ENCODE measurements around the gene NID1. TPM values are rescaled to one million over a fixed set of nuclear protein-coding genes. Genes with fewer than 3 reads are reported as not detected.

NID1 gene
- total RNA-seq, 1 donor from 2014 or later: 45.0 TPM

DNA sequence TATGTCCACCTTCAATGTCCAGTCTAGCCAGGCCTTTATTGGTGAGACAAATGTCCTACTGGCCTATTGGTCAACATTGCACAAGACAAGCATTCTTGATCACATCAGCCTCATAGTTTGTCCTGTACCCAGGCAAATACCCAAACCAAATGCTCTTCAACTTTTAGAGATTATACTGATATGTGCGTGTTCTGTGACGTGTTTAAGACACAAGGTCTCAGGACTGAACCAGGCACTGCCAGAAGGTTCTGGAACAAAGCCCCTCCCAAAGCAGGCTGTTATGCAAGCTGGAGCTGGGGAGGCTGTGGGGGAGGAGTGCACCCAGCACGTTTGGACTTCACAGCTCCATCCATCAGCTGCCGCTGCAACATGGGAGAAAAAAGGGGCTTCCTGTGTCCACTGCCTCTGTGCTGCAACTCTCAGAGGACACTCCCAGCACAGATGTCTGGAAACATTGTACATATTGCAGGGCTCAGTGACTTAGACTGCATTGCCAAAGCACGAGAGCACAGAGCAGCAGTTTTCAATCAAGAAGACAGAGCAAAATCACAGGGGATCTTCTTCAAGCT lies 45.9 kb downstream of the NID1 start:
- Mint-ChIP-seq H3K36me3 (peaks cover 2% of the 10 kb centered on the region), H3K27ac (peak overlapping the region; percentile 35), H3K4me1 (peaks cover 8% of the 10 kb centered on the region), H3K4me3 (no peak overlapping the region), H3K27me3 (ENCODE audit: low read depth) (no peaks in the 10 kb centered on the region), H3K9me3 (no peaks in the 10 kb centered on the region)
- TF ChIP-seq, protein P1, sequence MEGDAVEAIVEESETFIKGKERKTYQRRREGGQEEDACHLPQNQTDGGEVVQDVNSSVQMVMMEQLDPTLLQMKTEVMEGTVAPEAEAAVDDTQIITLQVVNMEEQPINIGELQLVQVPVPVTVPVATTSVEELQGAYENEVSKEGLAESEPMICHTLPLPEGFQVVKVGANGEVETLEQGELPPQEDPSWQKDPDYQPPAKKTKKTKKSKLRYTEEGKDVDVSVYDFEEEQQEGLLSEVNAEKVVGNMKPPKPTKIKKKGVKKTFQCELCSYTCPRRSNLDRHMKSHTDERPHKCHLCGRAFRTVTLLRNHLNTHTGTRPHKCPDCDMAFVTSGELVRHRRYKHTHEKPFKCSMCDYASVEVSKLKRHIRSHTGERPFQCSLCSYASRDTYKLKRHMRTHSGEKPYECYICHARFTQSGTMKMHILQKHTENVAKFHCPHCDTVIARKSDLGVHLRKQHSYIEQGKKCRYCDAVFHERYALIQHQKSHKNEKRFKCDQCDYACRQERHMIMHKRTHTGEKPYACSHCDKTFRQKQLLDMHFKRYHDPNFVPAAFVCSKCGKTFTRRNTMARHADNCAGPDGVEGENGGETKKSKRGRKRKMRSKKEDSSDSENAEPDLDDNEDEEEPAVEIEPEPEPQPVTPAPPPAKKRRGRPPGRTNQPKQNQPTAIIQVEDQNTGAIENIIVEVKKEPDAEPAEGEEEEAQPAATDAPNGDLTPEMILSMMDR (IDR thresholded peaks at IDR 0.05; ENCODE audit: unreplicated experiment): no peak
- DNase-seq (ENCODE audit: low spot score in 2 of 2, unreplicated experiment in 2 of 2): no peak

DNA sequence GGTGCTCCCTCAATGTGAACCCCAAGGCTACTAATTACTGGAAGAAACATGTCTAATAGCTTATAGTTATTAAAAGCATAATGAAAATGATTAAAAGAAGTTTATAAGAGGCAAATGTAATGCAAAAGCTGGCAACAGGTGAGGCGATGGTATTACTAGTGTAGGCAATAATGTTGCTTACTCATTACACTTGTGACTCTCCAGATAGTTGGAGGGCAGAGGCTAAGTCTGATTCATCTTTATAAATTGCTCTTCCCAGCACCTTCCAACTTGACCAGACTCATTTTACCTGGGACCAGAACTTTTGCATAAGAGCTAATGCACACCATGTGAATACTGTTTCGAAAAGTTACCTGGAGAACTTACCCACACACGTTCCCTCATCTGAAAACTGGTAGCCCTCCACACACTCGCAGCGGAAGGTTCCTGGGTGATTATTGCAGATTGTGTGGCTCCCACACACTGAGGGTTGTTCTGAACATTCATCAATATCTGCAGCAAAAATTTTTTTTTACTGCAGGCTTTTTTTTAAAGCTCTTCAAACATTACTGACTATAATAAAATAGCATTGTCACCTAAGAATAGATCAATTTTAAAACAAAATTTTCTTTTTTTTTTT lies 48.0 kb downstream of the NID1 start:
- Mint-ChIP-seq H3K27ac (no peak overlapping the region), H3K4me3 (no peak overlapping the region), H3K9me3 (no peaks in the 10 kb centered on the region), H3K36me3 (no peaks in the 10 kb centered on the region), H3K4me1 (peaks cover 8% of the 10 kb centered on the region), H3K27me3 (ENCODE audit: low read depth) (no peaks in the 10 kb centered on the region)
- no peak for DNase-seq (ENCODE audit: low spot score in 2 of 2, unreplicated experiment in 2 of 2)
- TF ChIP-seq, protein P1 (IDR thresholded peaks at IDR 0.05; ENCODE audit: unreplicated experiment): no peak

DNA sequence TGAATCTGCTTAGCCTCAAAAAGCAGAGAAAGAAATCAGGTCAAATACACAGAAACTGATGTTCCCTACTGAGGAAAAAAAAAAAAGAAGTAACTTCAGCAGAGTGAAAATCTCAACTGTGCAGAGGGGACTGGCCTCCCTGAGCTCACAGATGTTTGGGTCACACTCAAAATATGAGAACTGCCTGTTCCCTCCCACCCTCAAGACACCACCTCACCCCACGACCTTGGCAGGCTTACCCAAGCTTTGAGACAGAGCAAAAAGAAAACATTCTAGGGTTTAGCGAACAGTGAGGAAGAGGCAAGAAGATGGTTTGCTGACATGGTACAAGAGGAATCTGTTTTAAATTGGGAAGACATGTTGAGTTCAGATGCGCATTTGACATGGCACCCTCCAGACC lies 48.8 kb downstream of the NID1 start:
- peaks cover 8% of the 10 kb centered on the region for H3K4me1 Mint-ChIP-seq
- H3K27ac Mint-ChIP-seq: no peak overlapping the region
- no peaks in the 10 kb centered on the region for H3K9me3 Mint-ChIP-seq
- TF ChIP-seq, protein P1 (IDR thresholded peaks at IDR 0.05; ENCODE audit: unreplicated experiment): no peak
- no peak for DNase-seq (ENCODE audit: low spot score in 2 of 2, unreplicated experiment in 2 of 2)
- no peaks in the 10 kb centered on the region for H3K36me3 Mint-ChIP-seq
- no peak overlapping the region for H3K4me3 Mint-ChIP-seq
- H3K27me3 Mint-ChIP-seq (ENCODE audit: low read depth): no peaks in the 10 kb centered on the region

DNA sequence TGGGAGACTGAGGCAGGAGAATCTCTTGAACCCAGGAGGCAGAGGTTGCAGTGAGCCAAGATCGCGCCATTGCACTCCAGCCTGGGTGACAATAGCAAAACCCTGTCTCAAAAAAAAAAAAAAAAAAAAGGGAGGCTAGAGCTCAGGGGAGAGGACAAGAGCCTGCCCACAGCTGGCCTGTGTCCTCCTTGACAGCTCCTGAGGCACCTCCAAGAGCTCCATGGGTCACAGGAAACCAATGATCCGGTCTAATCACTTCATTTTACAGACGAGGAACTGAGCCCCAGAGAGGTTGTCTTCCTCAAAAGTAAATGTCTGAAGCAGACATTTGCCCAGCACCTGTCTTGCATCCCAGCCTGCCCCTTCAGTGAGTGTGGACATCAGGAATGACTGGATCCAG lies 49.4 kb downstream of the NID1 start:
- Mint-ChIP-seq H3K36me3 (no peaks in the 10 kb centered on the region), H3K27ac (no peak overlapping the region), H3K27me3 (ENCODE audit: low read depth) (no peaks in the 10 kb centered on the region), H3K4me3 (no peak overlapping the region), H3K9me3 (no peaks in the 10 kb centered on the region), H3K4me1 (peaks cover 8% of the 10 kb centered on the region)
- DNase-seq (ENCODE audit: low spot score in 2 of 2, unreplicated experiment in 2 of 2): no peak
- TF ChIP-seq, protein P1 (IDR thresholded peaks at IDR 0.05; ENCODE audit: unreplicated experiment): no peak

DNA sequence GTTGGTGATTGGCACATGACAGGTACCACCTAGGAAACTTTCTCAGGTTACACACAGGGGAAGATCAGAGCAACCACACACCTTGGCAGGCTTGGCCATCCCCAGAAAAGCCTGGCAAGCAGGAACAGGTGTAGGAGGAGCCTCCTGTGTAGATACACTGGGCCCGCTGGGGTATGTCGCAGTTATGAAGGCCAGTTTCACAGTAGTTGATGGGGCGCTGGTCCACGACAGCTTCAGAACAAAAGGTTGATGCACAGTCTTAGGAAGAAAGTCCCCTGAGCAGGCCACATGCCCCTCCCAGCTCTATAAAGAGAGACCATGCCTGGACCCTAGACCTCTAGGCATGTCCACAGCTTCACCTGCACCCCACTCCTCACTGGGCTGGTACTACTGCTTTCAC lies 51.6 kb downstream of the NID1 start:
- Mint-ChIP-seq H3K27me3 (ENCODE audit: low read depth) (no peaks in the 10 kb centered on the region), H3K27ac (no peak overlapping the region), H3K9me3 (no peaks in the 10 kb centered on the region), H3K36me3 (no peaks in the 10 kb centered on the region), H3K4me3 (no peak overlapping the region), H3K4me1 (peaks cover 4% of the 10 kb centered on the region)
- no peak for DNase-seq (ENCODE audit: low spot score in 2 of 2, unreplicated experiment in 2 of 2)
- TF ChIP-seq, protein P1 (IDR thresholded peaks at IDR 0.05; ENCODE audit: unreplicated experiment): no peak

Data from mesothelial cell of epicardium (in vitro differentiated cells).